Activated effector memory CD4-positive, alpha-beta T cell treated with anti-CD3 and anti-CD28 coated beads, Interleukin-2, amount 50 U/mL, for 16 hours (primary cell): ENCODE results near the gene EVC2.

ENCODE experiments used
- DNase-seq: peaks from one replicate; pipeline ENCODE4 v3.0.0-alpha.2; 2020

EVC2 gene

GRCh38 chr4:5561286-5561685, 147.1 kb downstream of the EVC2 start:
- no peak for DNase-seq

GRCh38 chr4:5558502-5558901, 149.9 kb downstream of the EVC2 start:
- DNase-seq, result no peak

DNA sequence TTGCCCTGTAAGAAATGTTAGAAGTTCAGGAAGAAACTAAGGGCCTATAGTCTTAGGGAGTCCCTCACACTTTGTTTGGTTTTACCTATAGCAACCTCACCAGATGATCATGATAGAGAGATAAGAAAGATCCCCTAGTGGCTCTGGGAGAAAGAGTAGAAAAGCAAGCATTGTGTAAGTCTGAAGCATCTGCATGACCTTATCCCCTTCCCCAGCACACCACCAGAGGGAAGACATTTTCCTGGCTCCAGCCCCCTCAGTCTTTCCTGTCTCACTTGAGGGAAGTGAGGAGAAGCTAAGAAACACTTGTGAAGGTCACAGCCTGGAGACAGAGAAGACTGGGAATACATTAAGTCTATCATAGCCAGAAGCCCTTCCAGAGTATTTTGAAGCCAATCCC, 154.0 kb downstream of the EVC2 start:
- no peak for DNase-seq

GRCh38 chr4:5553801-5554200, 154.6 kb downstream of the EVC2 start:
- no peak for DNase-seq

- DNase-seq, result no peak
Observed at GRCh38 chr4:5552451-5552850, 155.9 kb downstream of the EVC2 start.

- no peak for DNase-seq
Observed at GRCh38 chr4:5547651-5548249, 160.6 kb downstream of the EVC2 start.

DNA sequence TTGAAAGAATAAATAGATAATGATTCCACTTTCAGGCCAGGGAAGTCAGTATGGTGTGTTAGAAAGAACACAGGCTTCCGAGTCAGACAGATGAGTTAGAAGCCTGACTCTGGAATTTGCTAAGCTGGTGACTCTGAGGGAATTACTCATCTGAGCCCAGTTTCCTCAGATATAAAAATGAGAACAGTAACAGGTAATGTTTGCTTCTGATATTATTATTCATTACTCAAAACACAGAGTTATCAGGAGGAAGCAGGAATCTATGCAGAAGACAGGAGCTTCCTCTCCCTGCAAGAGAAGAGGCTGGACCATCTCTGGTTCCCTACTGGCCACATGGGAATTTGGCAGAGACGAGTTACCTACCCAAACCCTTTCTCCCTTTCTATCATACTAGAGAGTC, 163.1 kb downstream of the EVC2 start:
- DNase-seq, result no peak

DNA sequence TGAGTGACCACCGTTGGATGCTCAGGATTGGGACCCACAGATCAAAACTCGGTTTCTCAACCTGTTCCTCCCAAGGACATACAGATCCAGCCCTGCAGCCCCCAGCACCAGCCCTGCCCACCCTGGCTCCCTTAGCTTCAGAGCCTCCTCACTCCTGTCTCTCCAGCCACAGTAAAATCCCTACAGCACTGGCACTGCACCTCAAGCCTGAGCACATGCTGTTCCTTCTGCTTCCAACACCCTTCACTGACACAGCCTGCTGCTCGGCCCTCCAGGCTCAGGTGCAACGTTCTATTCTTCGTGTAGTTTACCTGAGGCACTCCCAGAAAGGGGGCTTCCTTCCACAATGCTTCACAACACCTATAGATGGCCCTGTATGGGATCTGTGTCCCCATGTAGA, 163.6 kb downstream of the EVC2 start:
- no peak for DNase-seq

DNA sequence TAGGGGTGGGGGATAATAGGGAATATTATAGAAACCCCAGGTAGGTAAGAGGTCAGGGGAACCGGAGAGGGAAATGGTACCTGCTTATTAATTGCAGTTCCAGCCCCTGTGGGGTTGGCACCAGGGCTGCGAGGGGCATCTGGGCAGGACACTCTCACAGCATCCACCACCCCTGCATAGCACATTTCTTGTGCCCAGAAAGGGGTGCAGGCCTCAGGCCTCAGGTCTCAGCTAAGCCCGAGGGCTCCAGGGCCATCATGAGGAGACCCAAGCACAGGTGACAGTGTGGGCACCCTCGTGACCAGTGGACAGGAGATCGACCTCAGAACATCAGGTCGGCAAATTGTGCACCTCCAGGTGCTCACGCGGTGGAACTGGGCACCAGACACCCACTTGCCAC, 164.7 kb downstream of the EVC2 start:
- DNase-seq, result no peak

DNA sequence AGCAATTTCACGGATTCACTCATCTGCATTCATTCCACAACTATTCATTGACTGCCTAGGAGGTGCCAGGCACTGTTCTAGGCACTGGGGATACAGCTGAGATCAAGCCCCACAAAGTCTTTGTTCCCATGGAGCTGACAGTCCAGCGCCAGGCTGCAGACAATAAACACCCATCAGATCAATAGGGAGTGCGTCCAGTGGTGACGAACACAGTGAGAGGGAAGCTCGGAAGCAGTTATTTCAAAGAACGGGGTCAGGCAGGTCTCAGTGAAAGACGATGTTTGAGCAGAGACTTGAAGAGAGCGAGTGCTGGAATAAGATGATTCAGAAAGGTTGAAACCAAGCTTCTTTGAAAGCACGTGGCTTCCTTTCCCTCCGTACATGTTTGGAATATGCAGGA, 167.2 kb downstream of the EVC2 start:
- DNase-seq, result no peak

- no peak for DNase-seq
Observed at GRCh38 chr4:5539584-5539983, 168.8 kb downstream of the EVC2 start.

GRCh38 chr4:5532100-5532499, 176.3 kb downstream of the EVC2 start:
- DNase-seq, result no peak

DNA sequence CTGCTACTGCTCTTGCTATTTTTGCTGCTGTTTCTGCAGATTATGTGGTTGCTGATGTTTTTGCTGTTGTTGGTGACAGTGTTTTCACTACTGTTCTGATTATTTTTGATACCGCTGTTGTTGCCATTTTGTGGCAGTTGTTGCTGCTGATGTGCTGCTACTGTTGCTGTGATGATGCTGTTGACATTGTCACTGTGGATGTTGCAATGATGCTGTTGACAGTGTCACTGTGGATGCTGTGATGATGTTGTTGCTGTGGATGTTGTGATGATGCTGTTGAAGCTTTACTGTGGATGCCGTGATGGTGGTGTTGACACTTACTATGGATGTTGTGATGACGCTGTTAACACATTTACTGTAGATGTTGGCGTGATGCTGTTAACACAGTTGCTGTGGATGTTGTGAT, 180.3 kb downstream of the EVC2 start:
- DNase-seq, result no peak

DNA sequence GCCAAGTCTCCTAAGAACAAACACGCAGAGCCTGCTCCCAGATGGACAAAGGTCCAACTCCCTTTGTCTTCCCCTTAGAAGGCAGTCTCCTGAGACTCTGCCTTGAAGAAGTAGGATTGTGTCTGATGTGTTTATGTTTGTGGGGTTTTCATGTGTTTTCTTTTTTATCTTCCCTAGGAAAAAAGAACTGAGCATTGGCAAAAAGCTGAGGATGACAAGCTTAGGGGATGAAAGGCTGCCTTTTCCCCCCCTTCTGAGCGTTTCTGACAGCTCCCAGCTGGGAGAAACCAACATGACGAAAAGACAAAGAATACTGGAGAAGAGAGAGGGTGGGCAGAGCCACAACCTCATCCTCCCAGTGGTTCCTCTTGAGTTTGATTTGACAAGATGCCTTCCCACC, 181.1 kb downstream of the EVC2 start:
- DNase-seq, result no peak

DNA sequence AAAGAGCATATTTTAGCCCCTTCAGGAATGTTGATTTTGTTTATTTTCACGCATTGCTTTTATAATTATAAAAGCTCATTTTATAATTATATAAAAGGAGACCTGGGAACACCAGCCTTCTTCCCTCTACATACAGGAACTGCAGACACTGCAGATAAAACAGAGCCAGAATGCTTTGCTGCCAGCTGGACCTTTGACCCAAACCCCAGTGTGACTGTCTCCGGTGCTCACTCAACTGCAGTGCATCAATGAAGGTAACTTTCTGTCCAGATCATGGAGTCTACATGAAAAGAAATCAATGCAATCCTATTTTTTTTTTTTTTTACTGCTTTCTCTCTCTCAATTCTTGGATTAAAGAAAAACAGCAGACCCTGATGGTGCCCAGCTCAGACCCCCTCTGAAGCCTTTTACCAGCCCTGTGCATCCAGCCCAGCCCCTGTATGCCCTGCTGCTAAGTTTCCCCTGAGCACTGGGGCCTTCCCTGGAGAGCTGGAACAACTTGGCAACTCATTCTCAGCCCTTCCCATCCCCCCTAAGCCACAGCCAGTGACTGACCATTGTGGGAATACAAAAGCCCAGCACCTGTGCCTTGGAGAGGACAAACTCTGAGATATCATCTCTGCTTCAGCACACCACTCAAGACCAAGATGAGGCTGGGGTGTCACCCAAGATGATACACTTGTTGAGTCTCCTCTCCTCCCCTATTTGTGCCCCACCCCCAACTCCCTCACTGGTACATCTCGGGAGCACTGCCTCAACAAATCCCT, 182.1 kb downstream of the EVC2 start:
- no peak for DNase-seq

GRCh38 chr4:5524446-5525299, 183.7 kb downstream of the EVC2 start:
- DNase-seq, result no peak

DNA sequence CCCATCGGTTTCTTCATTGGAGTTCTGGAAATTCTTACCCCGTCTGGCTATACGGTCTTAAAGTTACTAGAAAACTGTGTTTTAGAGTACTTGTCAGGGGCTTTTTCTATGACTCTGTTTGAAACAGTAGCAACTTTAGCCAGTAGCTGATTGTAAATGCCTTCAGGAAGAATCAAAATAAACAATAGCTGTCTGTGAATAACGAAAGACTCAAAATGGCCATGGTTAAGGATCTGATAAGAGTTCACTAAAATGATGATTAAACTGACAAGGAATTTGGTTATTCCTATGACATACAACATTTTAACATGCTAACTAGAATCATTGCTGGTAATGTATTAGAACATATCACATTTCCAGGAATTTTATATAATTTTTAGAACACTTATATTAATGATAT, 191.0 kb downstream of the EVC2 start:
- DNase-seq, result no peak

- no peak for DNase-seq
Observed at GRCh38 chr4:5515646-5516045, 192.7 kb downstream of the EVC2 start.
